Astrocyte of the cerebellum (primary cell): ENCODE results near the gene ARPP21.
"Not testable (repeated sequence)": the region's sequence is repeated elsewhere in the genome, so short reads cannot be mapped to it uniquely, and the experiment has no call there.

Source experiments
- DNase-seq: peaks from one replicate; pipeline ENCODE4 v3.0.0-alpha.2; 2011; ENCODE audit warnings: low read depth
- H3K4me3 ChIP-seq: 2 replicates; pipeline ENCODE4 v1.5.1; 2011; ENCODE audit warnings: mild to moderate bottlenecking, low read depth, low read length, moderate library complexity
- CTCF ChIP-seq: IDR thresholded peaks from 2 replicates; pipeline ENCODE4 v1.5.1; 2012; ENCODE audit warnings: low read length, low read depth, moderate library complexity, mild to moderate bottlenecking; ENCODE audit errors: missing control alignments
- in situ Hi-C: cut with HindIII; loops from 2 replicates; pipeline ENCODE4 v1.10.0; 2017; ENCODE audit warnings: low sequenced_read_pairs

The ARPP21 gene

GRCh38 chr3:35800960-35801459, 161.7 kb downstream of the ARPP21 start:
- no peak overlapping the region for H3K4me3 ChIP-seq
- DNase-seq: no peak
- no peak for TF ChIP-seq CTCF
- in situ Hi-C loops: no loop called here

- no peak for TF ChIP-seq CTCF
- in situ Hi-C loops: no loop called here
- H3K4me3 ChIP-seq: no peak overlapping the region
Measured at GRCh38 chr3:35814531-35814930, 175.2 kb downstream of the ARPP21 start.

GRCh38 chr3:35815796-35816195, 176.5 kb downstream of the ARPP21 start:
- in situ Hi-C loops, H3K4me3 ChIP-seq, DNase-seq: not testable (repeated sequence)

More at GRCh38 chr3:35814531-35814930, 175.2 kb downstream of the ARPP21 start:
- no peak for DNase-seq

GRCh38 chr3:35817216-35817615, 177.9 kb downstream of the ARPP21 start:
- no peak overlapping the region for H3K4me3 ChIP-seq
- no peak for TF ChIP-seq CTCF
- DNase-seq: no peak
- in situ Hi-C loops: no loop called here

- TF ChIP-seq CTCF: no peak
- H3K4me3 ChIP-seq: no peak overlapping the region
- no peak for DNase-seq
- in situ Hi-C loops: no loop called here
Measured at GRCh38 chr3:35832140-35832571, 192.8 kb downstream of the ARPP21 start.
